ENCODE data around the gene PSMA6.
"Not testable (repeated sequence)": the region's sequence is repeated elsewhere in the genome, so short reads cannot be mapped to it uniquely, and the experiment has no call there.

Gene PSMA6

GRCh38 chr14:35346738-35347322, 54.6 kb downstream of the PSMA6 start:
- no peak for DNase-seq

- DNase-seq, result no peak
Measured at GRCh38 chr14:35347323-35348043, 55.3 kb downstream of the PSMA6 start.

GRCh38 chr14:35348044-35348380, 55.8 kb downstream of the PSMA6 start:
- DNase-seq, result not testable (repeated sequence)

GRCh38 chr14:35349496-35350365, 57.5 kb downstream of the PSMA6 start:
- DNase-seq, result no peak

GRCh38 chr14:35351497-35351896, 59.3 kb downstream of the PSMA6 start:
- no peak for DNase-seq

GRCh38 chr14:35351897-35352273, 59.7 kb downstream of the PSMA6 start:
- no peak for DNase-seq

GRCh38 chr14:35352274-35353233, 60.4 kb downstream of the PSMA6 start:
- no peak for DNase-seq

GRCh38 chr14:35353409-35354172, 61.4 kb downstream of the PSMA6 start:
- no peak for DNase-seq

GRCh38 chr14:35355235-35355634, 63.1 kb downstream of the PSMA6 start:
- not testable (repeated sequence) for DNase-seq

- no peak for DNase-seq
Measured at GRCh38 chr14:35355981-35356841, 64.0 kb downstream of the PSMA6 start.

GRCh38 chr14:35359655-35360054, 67.5 kb downstream of the PSMA6 start:
- DNase-seq, result not testable (repeated sequence)

- DNase-seq, result no peak
Measured at GRCh38 chr14:35361141-35361480, 68.9 kb downstream of the PSMA6 start.

GRCh38 chr14:35362450-35362849, 70.3 kb downstream of the PSMA6 start:
- DNase-seq, result no peak

- no peak for DNase-seq
Measured at GRCh38 chr14:35362911-35363374, 70.8 kb downstream of the PSMA6 start.

GRCh38 chr14:35365130-35366055, 73.2 kb downstream of the PSMA6 start:
- DNase-seq, result no peak

- DNase-seq, result no peak
Measured at GRCh38 chr14:35366056-35366451, 73.9 kb downstream of the PSMA6 start.

GRCh38 chr14:35366521-35366976, 74.4 kb downstream of the PSMA6 start:
- DNase-seq, result no peak

- DNase-seq, result no peak
Measured at GRCh38 chr14:35367056-35367372, 74.8 kb downstream of the PSMA6 start.

All from NCI-H774 (cell line).